B cell (primary cell): ENCODE results near the gene VOPP1. TPM values are rescaled to one million over a fixed set of nuclear protein-coding genes. Genes with fewer than 3 reads are reported as not detected.
A peak's percentile ranks its signal among the peaks of the same experiment; 100 is the strongest.

ENCODE experiments used
- ATAC-seq: fragments of 200-7000 bp; cut with Tn5 transposase; one replicate; pipeline ENCODE4 v1.10.0; 2021; ENCODE audit warnings: low read depth, mild to moderate bottlenecking, moderate number of reproducible peaks, moderate library complexity
- CTCF ChIA-PET: fragments of 350-600 bp; sonication (Branson Sonifier 250); formaldehyde crosslinking; loops from one replicate; lab custom pipeline; 2021; ENCODE audit warnings: antibody characterized with exemption, inconsistent platforms; lab: Charles Lee
- POLR2A ChIA-PET: fragments of 350-600 bp; sonication (Branson Sonifier 250); formaldehyde crosslinking; loops from one replicate; lab custom pipeline; 2021; ENCODE audit warnings: antibody characterized with exemption; lab: Charles Lee
- DNase-seq: peaks from one replicate; pipeline ENCODE4 v3.0.0; 2013
- H2AFZ ChIP-seq: 2 replicates; pipeline ENCODE4 v1.6.1; 2012; ENCODE audit warnings: mild to moderate bottlenecking, low read depth, low read length; ENCODE audit not compliant: insufficient read depth, poor library complexity, severe bottlenecking
- H3K27ac ChIP-seq, 2 donors: 1 replicate in 1 of 2; 2 replicates in 1 of 2; pipeline ENCODE4 v1.5.1; 2012 to 2013; ENCODE audit warnings: low read length in 2 of 2, mild to moderate bottlenecking in 2 of 2, moderate library complexity in 1 of 2
- H3K27me3 ChIP-seq, 4 experiments: fragments of 200-600 bp in 1 of 4; sonication (generic) in 1 of 4; replicated peaks in 1 of 4; 1 replicate in 2 of 4; 2 replicates in 2 of 4; pipeline versions ENCODE4 v1.6.1 to v1.7.0; 2013 to 2016; ENCODE audit warnings: low read length in 3 of 4, mild to moderate bottlenecking in 2 of 4, mixed read lengths in 1 of 4, moderate library complexity in 1 of 4; ENCODE audit not compliant: insufficient read depth in 4 of 4, control insufficient read depth in 3 of 4; ENCODE audit errors: control extremely low read depth in 1 of 4
- H3K36me3 ChIP-seq, 2 experiments: replicated peaks in 1 of 2; 1 replicate in 1 of 2; 2 replicates in 1 of 2; pipeline versions ENCODE4 v1.6.1 to v1.7.1; 2013; ENCODE audit warnings: low read length in 1 of 2; ENCODE audit not compliant: insufficient read depth in 2 of 2, control insufficient read depth in 1 of 2; ENCODE audit errors: control extremely low read depth in 1 of 2, extremely low read depth in 1 of 2
- H3K4me1 ChIP-seq, 2 donors: fragments of 200-600 bp in 1 of 2; sonication (generic) in 1 of 2; 1 replicate in 1 of 2; 2 replicates in 1 of 2; pipeline versions ENCODE4 v1.5.1 to v1.6.1; 2013 to 2017; ENCODE audit warnings: low read length in 2 of 2; ENCODE audit not compliant: control insufficient read depth in 2 of 2, insufficient read depth in 2 of 2
- H3K4me2 ChIP-seq: replicated peaks from 2 replicates; pipeline ENCODE3; 2012; ENCODE audit warnings: mild to moderate bottlenecking, low read depth, low read length; ENCODE audit not compliant: poor library complexity, severe bottlenecking
- H3K4me3 ChIP-seq, 5 experiments: fragments of 200-600 bp in 1 of 5; sonication (generic) in 1 of 5; 1 replicate in 3 of 5; 2 replicates in 2 of 5; pipeline versions ENCODE4 v1.5.1 to v1.7.0; 2011 to 2016; ENCODE audit warnings: low read length in 4 of 5, mild to moderate bottlenecking in 4 of 5, low read depth in 2 of 5, control low read depth in 1 of 5, moderate library complexity in 1 of 5; ENCODE audit not compliant: insufficient read depth in 1 of 5; ENCODE audit errors: control extremely low read depth in 1 of 5, extremely low read depth in 1 of 5
- H3K79me2 ChIP-seq: fragments of 200-600 bp; sonication (generic); one replicate; pipeline ENCODE4 v1.6.0; 2016; ENCODE audit warnings: low read length; ENCODE audit not compliant: control insufficient read depth, insufficient read depth
- H3K9ac ChIP-seq: fragments of 200-600 bp; sonication (generic); 2 replicates; pipeline ENCODE4 v1.6.1; 2017; ENCODE audit warnings: mild to moderate bottlenecking, low read length, moderate library complexity
- H3K9me3 ChIP-seq, 3 donors: one replicate each; pipeline versions ENCODE4 v1.6.1 to v1.7.1; 2013; ENCODE audit warnings: low read length in 2 of 3; ENCODE audit not compliant: control insufficient read depth in 2 of 3, insufficient read depth in 1 of 3; ENCODE audit errors: control extremely low read depth in 1 of 3
- H4K20me1 ChIP-seq: 2 replicates; pipeline ENCODE4 v1.6.0; 2012; ENCODE audit warnings: mild to moderate bottlenecking, low read length; ENCODE audit not compliant: insufficient read depth, control insufficient read depth, poor library complexity, severe bottlenecking
- H3K27ac Mint-ChIP-seq: one replicate; pipeline ENCODE4 v1.8.0; 2021; ENCODE audit warnings: mixed read lengths
- H3K27me3 Mint-ChIP-seq: one replicate; pipeline ENCODE4 v1.8.0; 2021; ENCODE audit warnings: mixed read lengths
- H3K4me1 Mint-ChIP-seq: one replicate; pipeline ENCODE4 v1.8.0; 2021; ENCODE audit warnings: mixed read lengths
- H3K4me3 Mint-ChIP-seq: one replicate; pipeline ENCODE4 v1.8.0; 2021; ENCODE audit warnings: mixed read lengths
- H3K9me3 Mint-ChIP-seq: one replicate; pipeline ENCODE4 v1.8.0; 2022; ENCODE audit warnings: mixed read lengths; ENCODE audit not compliant: insufficient read depth
- CTCF ChIP-seq: fragments of 200-600 bp; IDR thresholded peaks from one replicate; pipeline ENCODE4 v1.8.0; 2022; ENCODE audit warnings: antibody characterized with exemption, mild to moderate bottlenecking
- EZH2 ChIP-seq: IDR thresholded peaks from 2 replicates; pipeline ENCODE4 v1.6.1; 2012; ENCODE audit warnings: borderline replicate concordance, low read depth, mild to moderate bottlenecking, moderate library complexity, low read length; ENCODE audit not compliant: insufficient read depth, poor library complexity, severe bottlenecking
- WGBS: methylation state at CpG from one replicate; pipeline ENCODE4 v1.1.5; 2013; ENCODE audit warnings: missing lambda C conversion rate; ENCODE audit not compliant: insufficient coverage; 5-methylcytosine and 5-hydroxymethylcytosine counted together
- intact Hi-C: fragments of 100-400 bp; cut with micrococcal nuclease; formaldehyde crosslinking; loops from one replicate; pipeline ENCODE4 v1.10.0; 2022
- polyA plus RNA-seq: library from polyadenylated mRNA; depleted of rRNA; stranded (reverse); fragments of >200 nt; gene quantifications from 2 replicates; pipeline ENCODE4 v1.2.3, GENCODE V29; 2012
- total RNA-seq, 2 donors: library from RNA; stranded (reverse); fragments of 120-200 nt in 1 of 2; gene quantifications; 1 replicate in 1 of 2; 2 replicates in 1 of 2; pipeline versions ENCODE4 v1.2.3 to v1.2.4, GENCODE V29; 2013 to 2022

Gene VOPP1
- total and polyA plus RNA-seq, 2 donors (not counting 1 experiment from before 2014, with no cell fraction given), result 53.2 to 256 TPM

- H3K4me2 ChIP-seq, result no peak overlapping the region
- Mint-ChIP-seq H3K27me3 (no peaks in the 10 kb centered on the region), H3K4me3 (no peak overlapping the region), H3K27ac (peak overlapping the region; percentile 57), H3K9me3 (no peaks in the 10 kb centered on the region), H3K4me1 (peaks cover 85% of the 10 kb centered on the region)
- peaks cover 21 to 82% of the 10 kb centered on the region in 2 donors for H3K4me1 ChIP-seq
- TF ChIP-seq EZH2, result no peak
- no peak for TF ChIP-seq CTCF
- POLR2A ChIA-PET, result interaction anchor here (1.7 to 9.1 kb wide), 2 partner anchors 12 to 52 kb away, joined by 5 to 60 read pairs; partner anchors contain the start of gene VOPP1
- intact Hi-C loops, result no loop called here
- H3K27me3 ChIP-seq, result no peaks in the 10 kb centered on the region
- H4K20me1 ChIP-seq, result peaks cover 60% of the 10 kb centered on the region
- 83% methylated on average over 9 of the region's 13 CpGs for WGBS
- H3K79me2 ChIP-seq, result peaks cover 92% of the 10 kb centered on the region
- DNase-seq (no peak), ATAC-seq (no peak)
- no peaks in the 10 kb centered on the region for H3K9me3 ChIP-seq
- H2AFZ ChIP-seq, result no peak overlapping the region
- no peak overlapping the region for H3K4me3 ChIP-seq
- H3K36me3 ChIP-seq, result peaks cover 0 to 48% of the 10 kb centered on the region in 2 experiments
- no peak overlapping the region for H3K9ac ChIP-seq
- peak overlapping the region in 1 of 2 donors; percentile 23 for H3K27ac ChIP-seq
- CTCF ChIA-PET, result interaction anchor here (1.9 kb wide), 1 partner anchor 70 kb away, joined by 6 read pairs; no protein-coding TSS in a partner anchor
Measured at GRCh38 chr7:55520426-55521140, 51.7 kb downstream of the VOPP1 start.

- Histone ChIP-seq H3K4me1 (peaks cover 19 to 86% of the 10 kb centered on the region in 2 donors), H3K4me2 (no peak overlapping the region), H4K20me1 (peaks cover 51% of the 10 kb centered on the region), H3K27me3 (no peaks in the 10 kb centered on the region), H2AFZ (no peak overlapping the region), H3K9me3 (no peaks in the 10 kb centered on the region), H3K9ac (no peak overlapping the region), H3K4me3 (no peak overlapping the region), H3K79me2 (peaks cover 92% of the 10 kb centered on the region), H3K27ac (peak overlapping the region; percentile 10 to 30), H3K36me3 (peaks cover 0 to 61% of the 10 kb centered on the region in 2 experiments)
- POLR2A ChIA-PET, result interaction anchor here (0.8 to 9.1 kb wide), 3 partner anchors 14 to 53 kb away, joined by 3 to 60 read pairs (median 5); partner anchors contain the start of gene VOPP1
- ATAC-seq (no peak), DNase-seq (no peak)
- no peak for TF ChIP-seq CTCF
- TF ChIP-seq EZH2, result no peak
- Mint-ChIP-seq H3K9me3 (no peaks in the 10 kb centered on the region), H3K27ac (peak overlapping the region; percentile 82), H3K4me3 (peak overlapping the region; percentile 44), H3K4me1 (peaks cover 88% of the 10 kb centered on the region), H3K27me3 (no peaks in the 10 kb centered on the region)
- whole genome bisulfite sequencing, result 93% methylated on average over 8 of the region's 8 CpGs
- intact Hi-C loops, result no loop called here
- CTCF ChIA-PET, result no interaction called here
Measured at GRCh38 chr7:55518836-55519235, 53.5 kb downstream of the VOPP1 start.
